ENCODE data around the gene SLC23A1.

- TF ChIP-seq, protein P1, sequence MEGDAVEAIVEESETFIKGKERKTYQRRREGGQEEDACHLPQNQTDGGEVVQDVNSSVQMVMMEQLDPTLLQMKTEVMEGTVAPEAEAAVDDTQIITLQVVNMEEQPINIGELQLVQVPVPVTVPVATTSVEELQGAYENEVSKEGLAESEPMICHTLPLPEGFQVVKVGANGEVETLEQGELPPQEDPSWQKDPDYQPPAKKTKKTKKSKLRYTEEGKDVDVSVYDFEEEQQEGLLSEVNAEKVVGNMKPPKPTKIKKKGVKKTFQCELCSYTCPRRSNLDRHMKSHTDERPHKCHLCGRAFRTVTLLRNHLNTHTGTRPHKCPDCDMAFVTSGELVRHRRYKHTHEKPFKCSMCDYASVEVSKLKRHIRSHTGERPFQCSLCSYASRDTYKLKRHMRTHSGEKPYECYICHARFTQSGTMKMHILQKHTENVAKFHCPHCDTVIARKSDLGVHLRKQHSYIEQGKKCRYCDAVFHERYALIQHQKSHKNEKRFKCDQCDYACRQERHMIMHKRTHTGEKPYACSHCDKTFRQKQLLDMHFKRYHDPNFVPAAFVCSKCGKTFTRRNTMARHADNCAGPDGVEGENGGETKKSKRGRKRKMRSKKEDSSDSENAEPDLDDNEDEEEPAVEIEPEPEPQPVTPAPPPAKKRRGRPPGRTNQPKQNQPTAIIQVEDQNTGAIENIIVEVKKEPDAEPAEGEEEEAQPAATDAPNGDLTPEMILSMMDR (IDR thresholded peaks at IDR 0.05) = no peak
- TF ChIP-seq EZH2 (IDR thresholded peaks at IDR 0.05; ENCODE audit: borderline replicate concordance, insufficient read depth, low read depth, low read length, poor library complexity, severe bottlenecking) = no peak
These were observed 31.6 kb upstream of the SLC23A1 start for GRCh38 chr5:139414581-139415130.
